ENCODE measurements around the gene NFATC2.

- TF ChIP-seq CTCF (IDR thresholded peaks at IDR 0.05; ENCODE audit: poor library complexity) (no peak), EZH2phosphoT487 (IDR thresholded peaks at IDR 0.05; ENCODE audit: low read depth, severe bottlenecking, unreplicated experiment) (no peak), EZH2 (IDR thresholded peaks at IDR 0.05; ENCODE audit: borderline replicate concordance) (no peak)
Measured at GRCh38 chr20:51380401-51381385, 161.8 kb downstream of the NFATC2 start.
